RWPE2 (cell line): ENCODE results near the gene SPINT2.

Experiments used
- ATAC-seq: fragments of 200-7000 bp; cut with Tn5 transposase; 3 replicates; pipeline ENCODE4 v1.9.1; 2021; ENCODE audit warnings: low read depth
- DNase-seq: peaks from one replicate; pipeline ENCODE4 v3.0.0-alpha.2; 2020; ENCODE audit warnings: low spot score
- H3K27ac ChIP-seq: fragments of 450-650 bp; 2 replicates; pipeline ENCODE4 v1.5.1; 2017; ENCODE audit warnings: mild to moderate bottlenecking; ENCODE audit not compliant: poor library complexity, severe bottlenecking
- H3K27me3 ChIP-seq: fragments of 250-450 bp; sonication (Bioruptor Pico); 2 replicates; pipeline ENCODE4 v1.5.1; 2021; ENCODE audit warnings: mild to moderate bottlenecking, moderate library complexity; ENCODE audit not compliant: insufficient read depth, poor library complexity, severe bottlenecking
- H3K36me3 ChIP-seq: fragments of 250-450 bp; sonication (Bioruptor Pico); 2 replicates; pipeline ENCODE4 v1.5.1; 2020; ENCODE audit warnings: low read depth, mild to moderate bottlenecking, moderate library complexity
- H3K4me1 ChIP-seq: fragments of 250-450 bp; sonication (Bioruptor Pico); 2 replicates; pipeline ENCODE4 v1.5.1; 2021; ENCODE audit warnings: mild to moderate bottlenecking, moderate library complexity; ENCODE audit not compliant: insufficient read depth, poor library complexity, severe bottlenecking
- H3K4me3 ChIP-seq: fragments of 250-450 bp; sonication (Bioruptor Pico); 2 replicates; pipeline ENCODE4 v1.5.1; 2021; ENCODE audit warnings: mild to moderate bottlenecking, moderate library complexity; ENCODE audit not compliant: severe bottlenecking
- H3K9me3 ChIP-seq: fragments of 250-450 bp; sonication (Bioruptor Pico); 2 replicates; pipeline ENCODE4 v1.5.1; 2021; ENCODE audit warnings: mild to moderate bottlenecking, moderate library complexity; ENCODE audit not compliant: severe bottlenecking
- CTCF ChIP-seq: fragments of 450-650 bp; IDR thresholded peaks from one replicate; pipeline ENCODE4 v1.5.1; 2017; ENCODE audit warnings: mild to moderate bottlenecking, moderate library complexity; ENCODE audit not compliant: poor library complexity, severe bottlenecking

The SPINT2 gene

GRCh38 chr19:38267761-38268483, 3.5 kb downstream of the SPINT2 start:
- TF ChIP-seq CTCF = no peak
- no peak for ATAC-seq
- Histone ChIP-seq H3K9me3 (no peaks in the 10 kb centered on the region), H3K27ac (peak overlapping the region; percentile 87), H3K36me3 (peaks cover 26% of the 10 kb centered on the region), H3K4me1 (peaks cover 30% of the 10 kb centered on the region), H3K27me3 (no peaks in the 10 kb centered on the region), H3K4me3 (peak overlapping the region; percentile 68)
- DNase-seq = no peak

GRCh38 chr19:38268539-38268938, 4.2 kb downstream of the SPINT2 start:
- no peak for TF ChIP-seq CTCF
- DNase-seq = no peak

GRCh38 chr19:38270587-38271167, 6.3 kb downstream of the SPINT2 start:
- Histone ChIP-seq H3K4me3 (no peak overlapping the region), H3K36me3 (peaks cover 47% of the 10 kb centered on the region), H3K27ac (peak overlapping the region; percentile 87), H3K27me3 (no peaks in the 10 kb centered on the region), H3K9me3 (no peaks in the 10 kb centered on the region), H3K4me1 (peaks cover 20% of the 10 kb centered on the region)
- DNase-seq (no peak), ATAC-seq (no peak)
- no peak for TF ChIP-seq CTCF

More at GRCh38 chr19:38268539-38268938, 4.2 kb downstream of the SPINT2 start:
- Histone ChIP-seq H3K27ac (peak overlapping the region; percentile 87), H3K9me3 (no peaks in the 10 kb centered on the region), H3K36me3 (peaks cover 32% of the 10 kb centered on the region), H3K4me3 (no peak overlapping the region), H3K4me1 (peaks cover 26% of the 10 kb centered on the region), H3K27me3 (no peaks in the 10 kb centered on the region)
- ATAC-seq = no peak

GRCh38 chr19:38273499-38273898, 9.1 kb downstream of the SPINT2 start:
- Histone ChIP-seq H3K4me3 (no peak overlapping the region), H3K27me3 (no peaks in the 10 kb centered on the region), H3K36me3 (peaks cover 56% of the 10 kb centered on the region), H3K27ac (no peak overlapping the region), H3K9me3 (no peaks in the 10 kb centered on the region), H3K4me1 (peaks cover 24% of the 10 kb centered on the region)
- ATAC-seq (no peak), DNase-seq (no peak)
- TF ChIP-seq CTCF = no peak

GRCh38 chr19:38274739-38275138, 10.4 kb downstream of the SPINT2 start:
- DNase-seq (no peak), ATAC-seq (no peak)
- peaks cover 24% of the 10 kb centered on the region for H3K4me1 ChIP-seq
- H3K27me3 ChIP-seq = no peaks in the 10 kb centered on the region
- H3K9me3 ChIP-seq = no peaks in the 10 kb centered on the region
- no peak overlapping the region for H3K4me3 ChIP-seq
- TF ChIP-seq CTCF = no peak
- H3K36me3 ChIP-seq = peaks cover 67% of the 10 kb centered on the region
- H3K27ac ChIP-seq = no peak overlapping the region
